RWPE2 (cell line): ENCODE data around the gene PCDHGA7.

ENCODE experiments used
- ATAC-seq: fragments of 200-7000 bp; cut with Tn5 transposase; 3 replicates; pipeline ENCODE4 v1.9.1; 2021; ENCODE audit warnings: low read depth
- DNase-seq: peaks from one replicate; pipeline ENCODE4 v3.0.0-alpha.2; 2020; ENCODE audit warnings: low spot score
- H3K27ac ChIP-seq: fragments of 450-650 bp; 2 replicates; pipeline ENCODE4 v1.5.1; 2017; ENCODE audit warnings: mild to moderate bottlenecking; ENCODE audit not compliant: poor library complexity, severe bottlenecking
- H3K27me3 ChIP-seq: fragments of 250-450 bp; sonication (Bioruptor Pico); 2 replicates; pipeline ENCODE4 v1.5.1; 2021; ENCODE audit warnings: mild to moderate bottlenecking, moderate library complexity; ENCODE audit not compliant: insufficient read depth, poor library complexity, severe bottlenecking
- H3K36me3 ChIP-seq: fragments of 250-450 bp; sonication (Bioruptor Pico); 2 replicates; pipeline ENCODE4 v1.5.1; 2020; ENCODE audit warnings: low read depth, mild to moderate bottlenecking, moderate library complexity
- H3K4me1 ChIP-seq: fragments of 250-450 bp; sonication (Bioruptor Pico); 2 replicates; pipeline ENCODE4 v1.5.1; 2021; ENCODE audit warnings: mild to moderate bottlenecking, moderate library complexity; ENCODE audit not compliant: insufficient read depth, poor library complexity, severe bottlenecking
- H3K4me3 ChIP-seq: fragments of 250-450 bp; sonication (Bioruptor Pico); 2 replicates; pipeline ENCODE4 v1.5.1; 2021; ENCODE audit warnings: mild to moderate bottlenecking, moderate library complexity; ENCODE audit not compliant: severe bottlenecking
- H3K9me3 ChIP-seq: fragments of 250-450 bp; sonication (Bioruptor Pico); 2 replicates; pipeline ENCODE4 v1.5.1; 2021; ENCODE audit warnings: mild to moderate bottlenecking, moderate library complexity; ENCODE audit not compliant: severe bottlenecking
- TF ChIP-seq, protein P1 (sequence below): fragments of 450-650 bp; IDR thresholded peaks from one replicate; pipeline ENCODE4 v1.5.1; 2017; ENCODE audit warnings: mild to moderate bottlenecking, moderate library complexity; ENCODE audit not compliant: poor library complexity, severe bottlenecking

The PCDHGA7 gene

DNA sequence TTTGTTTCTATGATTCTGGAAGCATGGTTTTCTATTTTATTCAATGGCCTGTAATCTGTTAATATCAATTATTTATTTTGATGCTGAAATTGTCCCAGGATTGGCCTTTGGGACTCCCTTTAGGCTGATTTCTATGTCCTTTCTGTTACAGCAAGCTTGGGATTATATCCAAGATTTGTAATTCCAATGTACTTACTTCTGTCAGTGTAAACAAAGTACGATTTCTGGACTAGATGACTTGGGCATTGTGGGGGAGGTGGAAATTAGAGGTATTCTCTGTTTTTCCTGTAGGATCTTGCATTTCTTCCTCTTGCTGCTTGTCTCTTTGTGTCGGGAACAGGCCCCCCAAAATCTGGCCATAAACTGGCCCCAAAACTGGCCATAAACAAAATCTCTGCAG lies 51.5 kb downstream of the PCDHGA7 start:
- ATAC-seq = no peak
- H3K36me3 ChIP-seq = no peaks in the 10 kb centered on the region
- no peak overlapping the region for H3K4me3 ChIP-seq
- DNase-seq = no peak
- TF ChIP-seq, protein P1, sequence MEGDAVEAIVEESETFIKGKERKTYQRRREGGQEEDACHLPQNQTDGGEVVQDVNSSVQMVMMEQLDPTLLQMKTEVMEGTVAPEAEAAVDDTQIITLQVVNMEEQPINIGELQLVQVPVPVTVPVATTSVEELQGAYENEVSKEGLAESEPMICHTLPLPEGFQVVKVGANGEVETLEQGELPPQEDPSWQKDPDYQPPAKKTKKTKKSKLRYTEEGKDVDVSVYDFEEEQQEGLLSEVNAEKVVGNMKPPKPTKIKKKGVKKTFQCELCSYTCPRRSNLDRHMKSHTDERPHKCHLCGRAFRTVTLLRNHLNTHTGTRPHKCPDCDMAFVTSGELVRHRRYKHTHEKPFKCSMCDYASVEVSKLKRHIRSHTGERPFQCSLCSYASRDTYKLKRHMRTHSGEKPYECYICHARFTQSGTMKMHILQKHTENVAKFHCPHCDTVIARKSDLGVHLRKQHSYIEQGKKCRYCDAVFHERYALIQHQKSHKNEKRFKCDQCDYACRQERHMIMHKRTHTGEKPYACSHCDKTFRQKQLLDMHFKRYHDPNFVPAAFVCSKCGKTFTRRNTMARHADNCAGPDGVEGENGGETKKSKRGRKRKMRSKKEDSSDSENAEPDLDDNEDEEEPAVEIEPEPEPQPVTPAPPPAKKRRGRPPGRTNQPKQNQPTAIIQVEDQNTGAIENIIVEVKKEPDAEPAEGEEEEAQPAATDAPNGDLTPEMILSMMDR = no peak
- H3K9me3 ChIP-seq = peaks cover 29% of the 10 kb centered on the region
- no peak overlapping the region for H3K27ac ChIP-seq
- H3K4me1 ChIP-seq = no peaks in the 10 kb centered on the region
- peaks cover 8% of the 10 kb centered on the region for H3K27me3 ChIP-seq
